Measurements from ENCODE around the gene LAMB1.

LAMB1 gene

GRCh38 chr7:108002726-108003598, at the start of gene LAMB1:
Gene LAMB1, minus strand, starts transcription at chr7:108003161. Its CDS starts 276 bp downstream, at chr7:108002885.
- Histone ChIP-seq H2AFZ (ENCODE audit: low read length) (no peak within 1 kb of the TSS), H3K4me1 (ENCODE audit: insufficient read depth, low read length, severe bottlenecking) (no peaks in the 10 kb centered on the region), H3K9ac (ENCODE audit: low read length) (no peak within 1 kb of the TSS), H3K79me2 (ENCODE audit: insufficient read depth, low read length) (no peaks in the 10 kb centered on the region), H4K20me1 (ENCODE audit: insufficient read depth, low read length) (no peaks in the 10 kb centered on the region), H3K27ac (ENCODE audit: low read depth, low read length, poor library complexity, severe bottlenecking) (no peak within 1 kb of the TSS), H3K4me3 (ENCODE audit: low read depth, low read length, poor library complexity, severe bottlenecking) (no peak within 1 kb of the TSS), H3K36me3 (ENCODE audit: insufficient read depth, low read length) (no peaks in the 10 kb centered on the region), H3K4me2 (ENCODE audit: low read length) (no peak within 1 kb of the TSS), H3F3A (ENCODE audit: insufficient read depth, low read length) (no peaks in the 10 kb centered on the region), H3K27me3 (ENCODE audit: insufficient read depth, low read length) (peaks cover 2% of the 10 kb centered on the region; the same call in 1 of the 2 replicates), H3K9me2 (ENCODE audit: low read depth, low read length) (no peaks in the 10 kb centered on the region), H3K9me3 (ENCODE audit: low read length) (no peaks in the 10 kb centered on the region)
- no peak for TF ChIP-seq EZH2 (IDR thresholded peaks at IDR 0.05; ENCODE audit: borderline replicate concordance, low read length)
- TF ChIP-seq, protein P1, sequence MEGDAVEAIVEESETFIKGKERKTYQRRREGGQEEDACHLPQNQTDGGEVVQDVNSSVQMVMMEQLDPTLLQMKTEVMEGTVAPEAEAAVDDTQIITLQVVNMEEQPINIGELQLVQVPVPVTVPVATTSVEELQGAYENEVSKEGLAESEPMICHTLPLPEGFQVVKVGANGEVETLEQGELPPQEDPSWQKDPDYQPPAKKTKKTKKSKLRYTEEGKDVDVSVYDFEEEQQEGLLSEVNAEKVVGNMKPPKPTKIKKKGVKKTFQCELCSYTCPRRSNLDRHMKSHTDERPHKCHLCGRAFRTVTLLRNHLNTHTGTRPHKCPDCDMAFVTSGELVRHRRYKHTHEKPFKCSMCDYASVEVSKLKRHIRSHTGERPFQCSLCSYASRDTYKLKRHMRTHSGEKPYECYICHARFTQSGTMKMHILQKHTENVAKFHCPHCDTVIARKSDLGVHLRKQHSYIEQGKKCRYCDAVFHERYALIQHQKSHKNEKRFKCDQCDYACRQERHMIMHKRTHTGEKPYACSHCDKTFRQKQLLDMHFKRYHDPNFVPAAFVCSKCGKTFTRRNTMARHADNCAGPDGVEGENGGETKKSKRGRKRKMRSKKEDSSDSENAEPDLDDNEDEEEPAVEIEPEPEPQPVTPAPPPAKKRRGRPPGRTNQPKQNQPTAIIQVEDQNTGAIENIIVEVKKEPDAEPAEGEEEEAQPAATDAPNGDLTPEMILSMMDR (IDR thresholded peaks at IDR 0.05; ENCODE audit: low read length): no peak

DNA sequence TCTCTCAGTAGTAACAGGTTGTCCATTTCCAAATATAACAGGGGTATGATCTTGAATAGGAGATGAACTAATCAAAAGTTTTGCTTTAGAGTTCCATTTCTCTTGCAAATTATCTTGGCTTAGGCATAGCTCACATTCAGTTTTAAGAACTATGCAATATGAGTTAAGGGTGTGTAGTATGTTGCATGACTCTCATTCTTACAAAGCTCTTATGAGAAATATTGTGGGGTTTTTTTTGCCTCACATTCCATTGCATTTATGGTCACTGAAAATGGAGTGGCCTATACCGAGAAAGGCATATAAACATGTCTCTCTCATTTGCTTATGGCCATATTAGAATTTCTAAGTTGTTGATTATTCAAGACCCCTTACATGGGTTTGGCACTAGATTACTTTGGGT, 48.5 kb upstream of the LAMB1 start:
- H3K79me2 ChIP-seq (ENCODE audit: insufficient read depth, low read length): no peaks in the 10 kb centered on the region

DNA sequence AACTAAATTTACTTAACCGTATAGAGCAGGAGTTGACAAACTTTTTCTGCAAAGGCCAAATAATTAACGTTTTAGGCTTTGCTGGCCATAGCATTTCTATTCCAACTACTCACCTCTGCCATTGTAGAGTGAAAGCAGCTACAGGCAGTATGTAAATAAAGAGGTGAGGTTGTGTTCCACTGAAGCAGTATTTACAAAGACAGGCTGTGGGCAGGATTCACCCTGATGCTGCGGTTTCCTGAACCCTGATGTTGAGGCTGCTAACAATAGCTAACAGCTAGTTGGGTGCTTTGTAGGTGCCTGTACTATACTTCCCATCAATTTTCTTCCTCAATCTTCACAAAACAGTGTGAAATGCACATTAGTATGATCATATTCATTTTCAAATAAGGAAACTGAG, 47.0 kb upstream of the LAMB1 start:
- Histone ChIP-seq H3K4me3 (ENCODE audit: low read depth, low read length, poor library complexity, severe bottlenecking) (no peak overlapping the region), H2AFZ (ENCODE audit: low read length) (no peak overlapping the region), H3K9me2 (ENCODE audit: low read depth, low read length) (no peaks in the 10 kb centered on the region), H3K27ac (ENCODE audit: low read depth, low read length, poor library complexity, severe bottlenecking) (no peak overlapping the region), H4K20me1 (ENCODE audit: insufficient read depth, low read length) (no peaks in the 10 kb centered on the region), H3K36me3 (ENCODE audit: insufficient read depth, low read length) (no peaks in the 10 kb centered on the region), H3K4me1 (ENCODE audit: insufficient read depth, low read length, severe bottlenecking) (peaks cover 11% of the 10 kb centered on the region), H3K9ac (ENCODE audit: low read length) (no peak overlapping the region), H3F3A (ENCODE audit: insufficient read depth, low read length) (no peaks in the 10 kb centered on the region), H3K27me3 (ENCODE audit: insufficient read depth, low read length) (no peaks in the 10 kb centered on the region), H3K4me2 (ENCODE audit: low read length) (no peak overlapping the region), H3K9me3 (ENCODE audit: low read length) (no peaks in the 10 kb centered on the region), H3K79me2 (ENCODE audit: insufficient read depth, low read length) (no peaks in the 10 kb centered on the region)
- TF ChIP-seq EZH2 (IDR thresholded peaks at IDR 0.05; ENCODE audit: borderline replicate concordance, low read length): no peak
- TF ChIP-seq, protein P1 (IDR thresholded peaks at IDR 0.05; ENCODE audit: low read length): no peak

More for the DNA sequence above, 48.5 kb upstream of the LAMB1 start:
- Histone ChIP-seq H3K27me3 (ENCODE audit: insufficient read depth, low read length) (no peaks in the 10 kb centered on the region), H2AFZ (ENCODE audit: low read length) (no peak overlapping the region), H3K4me3 (ENCODE audit: low read depth, low read length, poor library complexity, severe bottlenecking) (no peak overlapping the region), H3K4me2 (ENCODE audit: low read length) (no peak overlapping the region), H3K9me2 (ENCODE audit: low read depth, low read length) (no peaks in the 10 kb centered on the region), H3K36me3 (ENCODE audit: insufficient read depth, low read length) (no peaks in the 10 kb centered on the region), H3F3A (ENCODE audit: insufficient read depth, low read length) (no peaks in the 10 kb centered on the region), H3K9ac (ENCODE audit: low read length) (no peak overlapping the region), H3K27ac (ENCODE audit: low read depth, low read length, poor library complexity, severe bottlenecking) (no peak overlapping the region), H3K4me1 (ENCODE audit: insufficient read depth, low read length, severe bottlenecking) (peaks cover 11% of the 10 kb centered on the region), H4K20me1 (ENCODE audit: insufficient read depth, low read length) (no peaks in the 10 kb centered on the region), H3K9me3 (ENCODE audit: low read length) (no peaks in the 10 kb centered on the region)
- TF ChIP-seq, protein P1 (IDR thresholded peaks at IDR 0.05; ENCODE audit: low read length): no peak
- TF ChIP-seq EZH2 (IDR thresholded peaks at IDR 0.05; ENCODE audit: borderline replicate concordance, low read length): no peak
